Omental fat pad (tissue), 4 donors: ENCODE data around the gene GZMM. TPM values are rescaled to one million over a fixed set of nuclear protein-coding genes. Genes with fewer than 3 reads are reported as not detected.

Source experiments
- ATAC-seq: fragments of 150-250 bp; one replicate; pipeline ENCODE4 v1.9.1; 2016; ENCODE audit warnings: mild to moderate bottlenecking, moderate library complexity; ENCODE audit not compliant: low FRiP score
- DNase-seq: peaks from one replicate; pipeline ENCODE4 v3.0.0-alpha.2; 2019; ENCODE audit warnings: low spot score
- CTCF ChIP-seq, 3 donors: fragments of 450-650 bp; IDR thresholded peaks; one replicate each; pipeline ENCODE4 v1.5.1; 2016 to 2017; ENCODE audit warnings: antibody characterized with exemption in 3 of 3, mild to moderate bottlenecking in 3 of 3, moderate library complexity in 2 of 3
- total RNA-seq, 4 donors: library from RNA; depleted of rRNA; stranded (reverse); fragments of >200 nt; gene quantifications; one replicate each; pipeline ENCODE4 v1.1.0, GENCODE V29; 2016

The GZMM gene
- total RNA-seq, 4 donors from 2014 or later: 1.1 to 3.7 TPM; not detected in 2

- no peak for DNase-seq
- peak; percentile 94 for ATAC-seq
- peak in 2 of 3 donors; percentile 47 to 95 for TF ChIP-seq CTCF (IDR thresholded peaks at IDR 0.05)
These were observed 37.2 kb upstream of the GZMM start for GRCh38 chr19:506404-507285.

DNA sequence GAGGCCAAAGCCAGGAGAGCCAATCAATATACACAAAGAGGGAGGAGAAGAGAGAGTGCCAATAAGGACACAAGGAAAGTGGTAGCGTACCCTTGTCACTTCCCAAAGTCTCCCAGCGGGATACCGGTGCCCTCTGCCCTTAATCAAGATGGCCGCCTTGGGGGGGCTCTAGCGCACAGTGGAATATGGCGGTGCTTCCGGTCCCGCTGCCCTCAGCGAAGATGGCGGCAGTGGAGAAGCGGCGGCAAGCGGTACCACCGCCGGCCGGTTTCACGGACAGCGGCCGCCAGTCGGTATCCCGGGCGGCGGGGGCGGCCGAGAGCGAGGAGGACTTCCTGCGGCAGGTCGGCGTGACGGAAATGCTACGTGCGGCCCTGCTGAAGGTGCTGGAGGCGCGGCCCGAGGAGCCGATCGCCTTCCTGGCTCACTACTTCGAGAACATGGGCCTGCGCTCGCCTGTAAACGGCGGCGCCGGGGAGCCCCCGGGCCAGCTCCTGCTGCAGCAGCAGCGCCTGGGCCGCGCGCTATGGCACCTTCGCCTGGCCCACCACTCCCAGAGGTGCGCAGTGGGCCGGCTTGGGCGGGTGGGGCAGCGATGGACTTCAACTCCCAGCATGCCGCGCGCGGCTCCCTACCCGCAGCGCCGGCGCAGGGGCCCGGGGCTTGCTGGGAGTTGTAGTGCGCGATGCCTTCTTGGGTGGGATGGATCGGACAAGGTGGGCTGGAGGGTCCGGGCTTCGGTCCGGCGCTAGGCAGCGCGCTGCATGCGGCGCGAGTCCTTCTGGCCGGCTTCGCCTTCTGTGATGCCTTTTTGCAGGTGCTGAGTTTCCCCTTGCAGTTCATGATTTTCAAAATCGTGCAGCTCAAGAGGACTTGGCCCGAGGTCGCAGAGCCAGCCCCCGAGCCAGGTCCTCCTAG is 36.3 kb upstream of the GZMM start, which contains the start of gene TPGS1:
Gene TPGS1 (plus strand): TSS at position 212 of the 918 bp plus-strand sequence. CDS start 10 bp downstream, at position 222.
- TF ChIP-seq CTCF (IDR thresholded peaks at IDR 0.05): peak in 1 of 3 donors; percentile 3
- peak; percentile 93 for ATAC-seq
- DNase-seq: peak; percentile 89

GRCh38 chr19:508204-509150 is 35.4 kb upstream of the GZMM start:
- TF ChIP-seq CTCF (IDR thresholded peaks at IDR 0.05): no peak
- DNase-seq: no peak
- no peak for ATAC-seq

GRCh38 chr19:510606-511100 is 33.2 kb upstream of the GZMM start:
- ATAC-seq (peak; percentile 20), DNase-seq (peak; percentile 58)
- peak in 2 of 3 donors; percentile 90 to 92 for TF ChIP-seq CTCF (IDR thresholded peaks at IDR 0.05)

GRCh38 chr19:511101-511851 is 32.6 kb upstream of the GZMM start:
- TF ChIP-seq CTCF (IDR thresholded peaks at IDR 0.05): no peak
- no peak for ATAC-seq
- no peak for DNase-seq
